Measurements from ENCODE around the gene TRNAU1AP.
"Not testable (repeated sequence)": the region's sequence is repeated elsewhere in the genome, so short reads cannot be mapped to it uniquely, and the experiment has no call there.

GRCh38 chr1:28520796-28521195, 32.1 kb upstream of the TRNAU1AP start:
- TF ChIP-seq CTCF (conservative IDR thresholded peaks at IDR 0.05); EZH2 (IDR thresholded peaks at IDR 0.05; ENCODE audit: low read depth): not testable (repeated sequence)

Measured in PC-9 (cell line).